B cell (primary cell): Measurements from ENCODE around the gene MAPK8. TPM values are rescaled to one million over a fixed set of nuclear protein-coding genes. Genes with fewer than 3 reads are reported as not detected.

ENCODE experiments used
- ATAC-seq: fragments of 200-7000 bp; cut with Tn5 transposase; one replicate; pipeline ENCODE4 v1.10.0; 2021; ENCODE audit warnings: low read depth, mild to moderate bottlenecking, moderate number of reproducible peaks, moderate library complexity
- CTCF ChIA-PET: fragments of 350-600 bp; sonication (Branson Sonifier 250); formaldehyde crosslinking; loops from one replicate; lab custom pipeline; 2021; ENCODE audit warnings: antibody characterized with exemption, inconsistent platforms; lab: Charles Lee
- POLR2A ChIA-PET: fragments of 350-600 bp; sonication (Branson Sonifier 250); formaldehyde crosslinking; loops from one replicate; lab custom pipeline; 2021; ENCODE audit warnings: antibody characterized with exemption; lab: Charles Lee
- DNase-seq: peaks from one replicate; pipeline ENCODE4 v3.0.0; 2013
- H2AFZ ChIP-seq: 2 replicates; pipeline ENCODE4 v1.6.1; 2012; ENCODE audit warnings: mild to moderate bottlenecking, low read depth, low read length; ENCODE audit not compliant: insufficient read depth, poor library complexity, severe bottlenecking
- H3K27ac ChIP-seq, 2 donors: 1 replicate in 1 of 2; 2 replicates in 1 of 2; pipeline ENCODE4 v1.5.1; 2012 to 2013; ENCODE audit warnings: low read length in 2 of 2, mild to moderate bottlenecking in 2 of 2, moderate library complexity in 1 of 2
- H3K27me3 ChIP-seq, 4 experiments: fragments of 200-600 bp in 1 of 4; sonication (generic) in 1 of 4; replicated peaks in 1 of 4; 1 replicate in 2 of 4; 2 replicates in 2 of 4; pipeline versions ENCODE4 v1.6.1 to v1.7.0; 2013 to 2016; ENCODE audit warnings: low read length in 3 of 4, mild to moderate bottlenecking in 2 of 4, mixed read lengths in 1 of 4, moderate library complexity in 1 of 4; ENCODE audit not compliant: insufficient read depth in 4 of 4, control insufficient read depth in 3 of 4; ENCODE audit errors: control extremely low read depth in 1 of 4
- H3K36me3 ChIP-seq, 2 experiments: replicated peaks in 1 of 2; 1 replicate in 1 of 2; 2 replicates in 1 of 2; pipeline versions ENCODE4 v1.6.1 to v1.7.1; 2013; ENCODE audit warnings: low read length in 1 of 2; ENCODE audit not compliant: insufficient read depth in 2 of 2, control insufficient read depth in 1 of 2; ENCODE audit errors: control extremely low read depth in 1 of 2, extremely low read depth in 1 of 2
- H3K4me1 ChIP-seq, 2 donors: fragments of 200-600 bp in 1 of 2; sonication (generic) in 1 of 2; 1 replicate in 1 of 2; 2 replicates in 1 of 2; pipeline versions ENCODE4 v1.5.1 to v1.6.1; 2013 to 2017; ENCODE audit warnings: low read length in 2 of 2; ENCODE audit not compliant: control insufficient read depth in 2 of 2, insufficient read depth in 2 of 2
- H3K4me2 ChIP-seq: replicated peaks from 2 replicates; pipeline ENCODE3; 2012; ENCODE audit warnings: mild to moderate bottlenecking, low read depth, low read length; ENCODE audit not compliant: poor library complexity, severe bottlenecking
- H3K4me3 ChIP-seq, 5 experiments: fragments of 200-600 bp in 1 of 5; sonication (generic) in 1 of 5; 1 replicate in 3 of 5; 2 replicates in 2 of 5; pipeline versions ENCODE4 v1.5.1 to v1.7.0; 2011 to 2016; ENCODE audit warnings: low read length in 4 of 5, mild to moderate bottlenecking in 4 of 5, low read depth in 2 of 5, control low read depth in 1 of 5, moderate library complexity in 1 of 5; ENCODE audit not compliant: insufficient read depth in 1 of 5; ENCODE audit errors: control extremely low read depth in 1 of 5, extremely low read depth in 1 of 5
- H3K79me2 ChIP-seq: fragments of 200-600 bp; sonication (generic); one replicate; pipeline ENCODE4 v1.6.0; 2016; ENCODE audit warnings: low read length; ENCODE audit not compliant: control insufficient read depth, insufficient read depth
- H3K9ac ChIP-seq: fragments of 200-600 bp; sonication (generic); 2 replicates; pipeline ENCODE4 v1.6.1; 2017; ENCODE audit warnings: mild to moderate bottlenecking, low read length, moderate library complexity
- H3K9me3 ChIP-seq, 3 donors: one replicate each; pipeline versions ENCODE4 v1.6.1 to v1.7.1; 2013; ENCODE audit warnings: low read length in 2 of 3; ENCODE audit not compliant: control insufficient read depth in 2 of 3, insufficient read depth in 1 of 3; ENCODE audit errors: control extremely low read depth in 1 of 3
- H4K20me1 ChIP-seq: 2 replicates; pipeline ENCODE4 v1.6.0; 2012; ENCODE audit warnings: mild to moderate bottlenecking, low read length; ENCODE audit not compliant: insufficient read depth, control insufficient read depth, poor library complexity, severe bottlenecking
- H3K27ac Mint-ChIP-seq: one replicate; pipeline ENCODE4 v1.8.0; 2021; ENCODE audit warnings: mixed read lengths
- H3K27me3 Mint-ChIP-seq: one replicate; pipeline ENCODE4 v1.8.0; 2021; ENCODE audit warnings: mixed read lengths
- H3K4me1 Mint-ChIP-seq: one replicate; pipeline ENCODE4 v1.8.0; 2021; ENCODE audit warnings: mixed read lengths
- H3K4me3 Mint-ChIP-seq: one replicate; pipeline ENCODE4 v1.8.0; 2021; ENCODE audit warnings: mixed read lengths
- H3K9me3 Mint-ChIP-seq: one replicate; pipeline ENCODE4 v1.8.0; 2022; ENCODE audit warnings: mixed read lengths; ENCODE audit not compliant: insufficient read depth
- EZH2 ChIP-seq: IDR thresholded peaks from 2 replicates; pipeline ENCODE4 v1.6.1; 2012; ENCODE audit warnings: borderline replicate concordance, low read depth, mild to moderate bottlenecking, moderate library complexity, low read length; ENCODE audit not compliant: insufficient read depth, poor library complexity, severe bottlenecking
- WGBS: methylation state at CpG from one replicate; pipeline ENCODE4 v1.1.5; 2013; ENCODE audit warnings: missing lambda C conversion rate; ENCODE audit not compliant: insufficient coverage; 5-methylcytosine and 5-hydroxymethylcytosine counted together
- intact Hi-C: fragments of 100-400 bp; cut with micrococcal nuclease; formaldehyde crosslinking; loops from one replicate; pipeline ENCODE4 v1.10.0; 2022
- polyA plus RNA-seq: library from polyadenylated mRNA; depleted of rRNA; stranded (reverse); fragments of >200 nt; gene quantifications from 2 replicates; pipeline ENCODE4 v1.2.3, GENCODE V29; 2012
- total RNA-seq, 2 donors: library from RNA; stranded (reverse); fragments of 120-200 nt in 1 of 2; gene quantifications; 1 replicate in 1 of 2; 2 replicates in 1 of 2; pipeline versions ENCODE4 v1.2.3 to v1.2.4, GENCODE V29; 2013 to 2022
- TF ChIP-seq, protein P1 (sequence below): fragments of 200-600 bp; IDR thresholded peaks from one replicate; pipeline ENCODE4 v1.8.0; 2022; ENCODE audit warnings: antibody characterized with exemption, mild to moderate bottlenecking

The MAPK8 gene
- total and polyA plus RNA-seq, 2 donors (not counting 1 experiment from before 2014, with no cell fraction given) = 13.7 to 40.0 TPM

- Mint-ChIP-seq H3K27ac (no peak overlapping the region), H3K4me3 (no peak overlapping the region), H3K9me3 (no peaks in the 10 kb centered on the region), H3K4me1 (no peaks in the 10 kb centered on the region), H3K27me3 (no peaks in the 10 kb centered on the region)
- no peak for DNase-seq
- intact Hi-C loops = no loop called here
- no peak for ATAC-seq
- no CpG with 5 or more reads among the region's 2 CpGs for WGBS
- ChIA-PET POLR2A (no interaction called here), CTCF (no interaction called here)
- H3K27me3 ChIP-seq = no peaks in the 10 kb centered on the region
- no peaks in the 10 kb centered on the region for H3K79me2 ChIP-seq
- TF ChIP-seq EZH2 = no peak
- TF ChIP-seq, protein P1, sequence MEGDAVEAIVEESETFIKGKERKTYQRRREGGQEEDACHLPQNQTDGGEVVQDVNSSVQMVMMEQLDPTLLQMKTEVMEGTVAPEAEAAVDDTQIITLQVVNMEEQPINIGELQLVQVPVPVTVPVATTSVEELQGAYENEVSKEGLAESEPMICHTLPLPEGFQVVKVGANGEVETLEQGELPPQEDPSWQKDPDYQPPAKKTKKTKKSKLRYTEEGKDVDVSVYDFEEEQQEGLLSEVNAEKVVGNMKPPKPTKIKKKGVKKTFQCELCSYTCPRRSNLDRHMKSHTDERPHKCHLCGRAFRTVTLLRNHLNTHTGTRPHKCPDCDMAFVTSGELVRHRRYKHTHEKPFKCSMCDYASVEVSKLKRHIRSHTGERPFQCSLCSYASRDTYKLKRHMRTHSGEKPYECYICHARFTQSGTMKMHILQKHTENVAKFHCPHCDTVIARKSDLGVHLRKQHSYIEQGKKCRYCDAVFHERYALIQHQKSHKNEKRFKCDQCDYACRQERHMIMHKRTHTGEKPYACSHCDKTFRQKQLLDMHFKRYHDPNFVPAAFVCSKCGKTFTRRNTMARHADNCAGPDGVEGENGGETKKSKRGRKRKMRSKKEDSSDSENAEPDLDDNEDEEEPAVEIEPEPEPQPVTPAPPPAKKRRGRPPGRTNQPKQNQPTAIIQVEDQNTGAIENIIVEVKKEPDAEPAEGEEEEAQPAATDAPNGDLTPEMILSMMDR = no peak
- H3K9me3 ChIP-seq = peaks cover 0 to 3% (median 0%) of the 10 kb centered on the region in 3 donors
- H3K4me1 ChIP-seq = no peaks in the 10 kb centered on the region
- no peak overlapping the region for H3K4me3 ChIP-seq
- no peak overlapping the region for H3K9ac ChIP-seq
- no peaks in the 10 kb centered on the region for H4K20me1 ChIP-seq
- no peak overlapping the region for H3K4me2 ChIP-seq
- H3K36me3 ChIP-seq = peaks cover 0 to 3% of the 10 kb centered on the region in 2 experiments
- no peak overlapping the region for H2AFZ ChIP-seq
- H3K27ac ChIP-seq = no peak overlapping the region
Observed at GRCh38 chr10:48439031-48439430, 132.6 kb downstream of the MAPK8 start.

DNA sequence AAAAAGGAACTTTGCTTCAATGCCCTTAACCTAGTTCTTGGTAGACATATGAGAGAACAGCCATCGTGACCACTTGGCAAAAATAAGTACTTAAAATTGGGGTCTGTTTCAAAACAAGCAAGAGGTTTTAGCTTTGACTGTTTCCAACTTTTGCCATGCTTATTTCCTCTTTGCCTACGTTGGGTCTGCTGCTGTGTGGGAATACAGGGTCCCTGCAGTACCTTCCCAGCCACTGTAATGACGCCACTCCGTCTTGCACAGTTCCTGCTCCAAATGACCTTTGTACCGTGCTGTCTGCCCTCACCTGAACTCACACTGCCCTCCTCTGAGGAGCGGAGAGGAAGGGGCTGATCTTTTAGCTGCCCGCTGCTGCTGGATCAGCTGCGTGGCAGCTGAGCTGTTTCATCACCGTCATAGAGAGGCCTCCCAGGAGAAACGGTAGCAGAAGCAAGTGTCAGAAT lies 133.1 kb downstream of the MAPK8 start:
- Histone ChIP-seq H3K36me3 (peaks cover 0 to 3% of the 10 kb centered on the region in 2 experiments), H3K9ac (no peak overlapping the region), H3K79me2 (no peaks in the 10 kb centered on the region), H3K4me2 (no peak overlapping the region), H3K4me1 (no peaks in the 10 kb centered on the region), H3K27me3 (no peaks in the 10 kb centered on the region), H3K27ac (no peak overlapping the region), H3K9me3 (peaks cover 0 to 3% (median 0%) of the 10 kb centered on the region in 3 donors), H3K4me3 (no peak overlapping the region), H2AFZ (no peak overlapping the region), H4K20me1 (no peaks in the 10 kb centered on the region)
- intact Hi-C loops = no loop called here
- WGBS = 98% methylated on average over 6 of the region's 10 CpGs
- H3K4me1 Mint-ChIP-seq = no peaks in the 10 kb centered on the region
- POLR2A ChIA-PET = no interaction called here
- no peak for DNase-seq
- H3K27ac Mint-ChIP-seq = no peak overlapping the region
- ATAC-seq = no peak
- H3K4me3 Mint-ChIP-seq = no peak overlapping the region
- H3K27me3 Mint-ChIP-seq = no peaks in the 10 kb centered on the region
- H3K9me3 Mint-ChIP-seq = no peaks in the 10 kb centered on the region
- TF ChIP-seq, protein P1 = no peak
- TF ChIP-seq EZH2 = no peak
- CTCF ChIA-PET = no interaction called here
